Smooth muscle cell (in vitro differentiated cells): ENCODE results near the gene PPP1R1A. TPM values are rescaled to one million over a fixed set of nuclear protein-coding genes. Genes with fewer than 3 reads are reported as not detected.
A peak's percentile ranks its signal among the peaks of the same experiment; 100 is the strongest.

Experiments
- DNase-seq: peaks from one replicate; lab custom pipeline; 2025; ENCODE audit not compliant: unreplicated experiment; lab: John Stamatoyannopoulos, UW
- H2AFZ ChIP-seq: fragments of 200-600 bp; sonication (generic); 2 replicates; pipeline ENCODE4 v1.6.0; 2016; ENCODE audit warnings: antibody characterized with exemption, low read depth, mild to moderate bottlenecking
- H3F3A ChIP-seq: fragments of 200-600 bp; sonication (generic); 2 replicates; pipeline ENCODE4 v1.6.0; 2017; ENCODE audit warnings: antibody characterized with exemption, low read depth
- H3K27ac ChIP-seq: fragments of 200-600 bp; sonication (generic); 2 replicates; pipeline ENCODE4 v1.5.1; 2016; ENCODE audit warnings: low read depth, mild to moderate bottlenecking
- H3K27me3 ChIP-seq: fragments of 200-600 bp; sonication (generic); 2 replicates; pipeline ENCODE4 v1.6.1; 2016; ENCODE audit warnings: low read depth, mild to moderate bottlenecking
- H3K36me3 ChIP-seq: fragments of 200-600 bp; sonication (generic); 2 replicates; pipeline ENCODE4 v1.5.1; 2016; ENCODE audit warnings: low read depth
- H3K4me1 ChIP-seq: fragments of 200-600 bp; sonication (generic); 2 replicates; pipeline ENCODE4 v1.5.1; 2016; ENCODE audit warnings: low read depth
- H3K4me2 ChIP-seq: fragments of 200-600 bp; sonication (generic); 2 replicates; pipeline ENCODE4 v1.6.0; 2016; ENCODE audit warnings: mild to moderate bottlenecking
- H3K4me3 ChIP-seq: fragments of 200-600 bp; sonication (generic); 2 replicates; pipeline ENCODE4 v1.5.1; 2016; ENCODE audit warnings: mild to moderate bottlenecking
- H3K79me2 ChIP-seq: fragments of 200-600 bp; sonication (generic); 2 replicates; pipeline ENCODE4 v1.6.0; 2016; ENCODE audit warnings: low read depth, mild to moderate bottlenecking
- H3K9ac ChIP-seq: fragments of 200-600 bp; sonication (generic); 2 replicates; pipeline ENCODE4 v1.6.0; 2016; ENCODE audit warnings: low read depth
- H3K9me3 ChIP-seq: fragments of 200-600 bp; sonication (generic); replicated peaks from 2 replicates; pipeline ENCODE4 v1.5.1; 2016; ENCODE audit warnings: low read depth
- H4K20me1 ChIP-seq: fragments of 200-600 bp; sonication (generic); 2 replicates; pipeline ENCODE4 v1.6.0; 2016; ENCODE audit warnings: low read depth
- CTCF ChIP-seq: fragments of 200-600 bp; sonication (generic); IDR thresholded peaks from 2 replicates; pipeline ENCODE4 v1.5.1; 2017; ENCODE audit warnings: borderline replicate concordance, mild to moderate bottlenecking, antibody characterized with exemption; ENCODE audit not compliant: insufficient read depth, poor library complexity, severe bottlenecking
- WGBS: methylation state at CpG from one replicate; pipeline ENCODE4 v1.1.7; 2016; ENCODE audit warnings: low lambda C conversion rate; 5-methylcytosine and 5-hydroxymethylcytosine counted together
- polyA plus RNA-seq: library from polyadenylated mRNA; unstranded; fragments of >200 nt; fragmentation: Nextera tagmentation; extraction: Ambion mirVana; gene quantifications from 2 replicates; pipeline ENCODE4 v1.2.1, GENCODE V29; 2016
- total RNA-seq: library from RNA; depleted of rRNA; stranded (reverse); fragments of >200 nt; gene quantifications from 2 replicates; pipeline ENCODE4 v1.2.3, GENCODE V29; 2014

PPP1R1A gene
- total and polyA plus RNA-seq, 2 experiments from 2014 or later, result 0.31 TPM; not detected in 1

GRCh38 chr12:54601841-54602240 lies 13.4 kb upstream of the PPP1R1A start:
- WGBS, result 56% methylated on average over 4 of the region's 4 CpGs

GRCh38 chr12:54598970-54599369 lies 10.5 kb upstream of the PPP1R1A start:
- DNase-seq, result no peak
- H2AFZ ChIP-seq, result no peak overlapping the region
- H3K4me1 ChIP-seq, result no peaks in the 10 kb centered on the region
- H3K9me3 ChIP-seq, result no peaks in the 10 kb centered on the region
- H3K9ac ChIP-seq, result no peak overlapping the region
- no peaks in the 10 kb centered on the region for H3F3A ChIP-seq
- no peaks in the 10 kb centered on the region for H3K79me2 ChIP-seq
- no peak overlapping the region for H3K4me3 ChIP-seq
- no peaks in the 10 kb centered on the region for H4K20me1 ChIP-seq
- no peaks in the 10 kb centered on the region for H3K36me3 ChIP-seq
- no peak overlapping the region for H3K4me2 ChIP-seq
- peaks cover 19% of the 10 kb centered on the region for H3K27me3 ChIP-seq
- 89% methylated on average over 5 of the region's 5 CpGs for WGBS
- TF ChIP-seq CTCF, result no peak
- H3K27ac ChIP-seq, result no peak overlapping the region

More at GRCh38 chr12:54601841-54602240, 13.4 kb upstream of the PPP1R1A start:
- no peaks in the 10 kb centered on the region for H3K79me2 ChIP-seq
- no peaks in the 10 kb centered on the region for H3F3A ChIP-seq
- no peaks in the 10 kb centered on the region for H3K36me3 ChIP-seq
- no peak overlapping the region for H3K4me3 ChIP-seq
- no peak overlapping the region for H2AFZ ChIP-seq
- TF ChIP-seq CTCF, result no peak
- H3K4me2 ChIP-seq, result no peak overlapping the region
- no peak overlapping the region for H3K27ac ChIP-seq
- H3K4me1 ChIP-seq, result no peaks in the 10 kb centered on the region
- H4K20me1 ChIP-seq, result no peaks in the 10 kb centered on the region
- DNase-seq, result no peak
- H3K9me3 ChIP-seq, result no peaks in the 10 kb centered on the region
- H3K27me3 ChIP-seq, result peaks cover 19% of the 10 kb centered on the region
- no peak overlapping the region for H3K9ac ChIP-seq

GRCh38 chr12:54596526-54596946 lies 8.1 kb upstream of the PPP1R1A start:
- Histone ChIP-seq H3K27ac (no peak overlapping the region), H3K4me2 (no peak overlapping the region), H3K27me3 (peaks cover 19% of the 10 kb centered on the region), H3K79me2 (no peaks in the 10 kb centered on the region), H3K9ac (no peak overlapping the region), H3K36me3 (no peaks in the 10 kb centered on the region), H3K4me1 (no peaks in the 10 kb centered on the region), H2AFZ (no peak overlapping the region), H3K4me3 (no peak overlapping the region), H3K9me3 (no peaks in the 10 kb centered on the region), H3F3A (no peaks in the 10 kb centered on the region), H4K20me1 (no peaks in the 10 kb centered on the region)
- peak; percentile 90 for TF ChIP-seq CTCF
- peak; percentile 15 for DNase-seq
- 34% methylated on average over 3 of the region's 3 CpGs for WGBS

GRCh38 chr12:54595471-54595870 lies 7.0 kb upstream of the PPP1R1A start:
- no peak overlapping the region for H3K4me2 ChIP-seq
- no peaks in the 10 kb centered on the region for H3K36me3 ChIP-seq
- WGBS, result 94% methylated on average over 3 of the region's 3 CpGs
- H2AFZ ChIP-seq, result no peak overlapping the region
- DNase-seq, result no peak
- H3K9ac ChIP-seq, result no peak overlapping the region
- no peaks in the 10 kb centered on the region for H3F3A ChIP-seq
- no peaks in the 10 kb centered on the region for H4K20me1 ChIP-seq
- H3K27me3 ChIP-seq, result peaks cover 18% of the 10 kb centered on the region
- H3K9me3 ChIP-seq, result no peaks in the 10 kb centered on the region
- no peak overlapping the region for H3K4me3 ChIP-seq
- no peaks in the 10 kb centered on the region for H3K79me2 ChIP-seq
- no peaks in the 10 kb centered on the region for H3K4me1 ChIP-seq
- TF ChIP-seq CTCF, result no peak
- H3K27ac ChIP-seq, result no peak overlapping the region
